Kidney epithelial cell (primary cell): ENCODE results near the gene GRIN2C. TPM values are rescaled to one million over a fixed set of nuclear protein-coding genes. Genes with fewer than 3 reads are reported as not detected.

ENCODE experiments used
- DNase-seq: peaks from one replicate; pipeline ENCODE4 v3.0.0-alpha.2; 2010; ENCODE audit warnings: low read depth
- H3K27me3 ChIP-seq: 2 replicates; pipeline ENCODE4 v1.6.0; 2011; ENCODE audit warnings: low read length; ENCODE audit not compliant: control insufficient read depth, insufficient read depth
- H3K36me3 ChIP-seq: 2 replicates; pipeline ENCODE4 v1.5.1; 2011; ENCODE audit warnings: low read length; ENCODE audit not compliant: control insufficient read depth, insufficient read depth
- H3K4me3 ChIP-seq: 2 replicates; pipeline ENCODE4 v1.5.1; 2011; ENCODE audit warnings: low read depth, mild to moderate bottlenecking, control low read depth, low read length
- total RNA-seq: library from RNA; depleted of rRNA; stranded (reverse); fragments of >200 nt; gene quantifications from 2 replicates; pipeline ENCODE4 v1.2.3, GENCODE V29; 2015
- TF ChIP-seq, protein P1 (sequence below): IDR thresholded peaks from 2 replicates; pipeline ENCODE4 v1.5.1; 2011; ENCODE audit warnings: mild to moderate bottlenecking, moderate library complexity, low read length, control low read depth, inconsistent platforms; ENCODE audit not compliant: insufficient read depth, poor library complexity, severe bottlenecking

GRIN2C gene
- total RNA-seq, 1 donor from 2014 or later, result not detected

GRCh38 chr17:74833501-74834377 lies 25.9 kb downstream of the GRIN2C start:
- TF ChIP-seq, protein P1, sequence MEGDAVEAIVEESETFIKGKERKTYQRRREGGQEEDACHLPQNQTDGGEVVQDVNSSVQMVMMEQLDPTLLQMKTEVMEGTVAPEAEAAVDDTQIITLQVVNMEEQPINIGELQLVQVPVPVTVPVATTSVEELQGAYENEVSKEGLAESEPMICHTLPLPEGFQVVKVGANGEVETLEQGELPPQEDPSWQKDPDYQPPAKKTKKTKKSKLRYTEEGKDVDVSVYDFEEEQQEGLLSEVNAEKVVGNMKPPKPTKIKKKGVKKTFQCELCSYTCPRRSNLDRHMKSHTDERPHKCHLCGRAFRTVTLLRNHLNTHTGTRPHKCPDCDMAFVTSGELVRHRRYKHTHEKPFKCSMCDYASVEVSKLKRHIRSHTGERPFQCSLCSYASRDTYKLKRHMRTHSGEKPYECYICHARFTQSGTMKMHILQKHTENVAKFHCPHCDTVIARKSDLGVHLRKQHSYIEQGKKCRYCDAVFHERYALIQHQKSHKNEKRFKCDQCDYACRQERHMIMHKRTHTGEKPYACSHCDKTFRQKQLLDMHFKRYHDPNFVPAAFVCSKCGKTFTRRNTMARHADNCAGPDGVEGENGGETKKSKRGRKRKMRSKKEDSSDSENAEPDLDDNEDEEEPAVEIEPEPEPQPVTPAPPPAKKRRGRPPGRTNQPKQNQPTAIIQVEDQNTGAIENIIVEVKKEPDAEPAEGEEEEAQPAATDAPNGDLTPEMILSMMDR, result no peak
- Histone ChIP-seq H3K27me3 (peaks cover 3% of the 10 kb centered on the region), H3K36me3 (no peaks in the 10 kb centered on the region), H3K4me3 (no peak overlapping the region)
- DNase-seq, result no peak

GRCh38 chr17:74832421-74832820 lies 27.3 kb downstream of the GRIN2C start:
- Histone ChIP-seq H3K4me3 (no peak overlapping the region), H3K27me3 (peaks cover 3% of the 10 kb centered on the region), H3K36me3 (no peaks in the 10 kb centered on the region)
- no peak for DNase-seq
- TF ChIP-seq, protein P1, result no peak

GRCh38 chr17:74831444-74832146 lies 28.1 kb downstream of the GRIN2C start:
- no peak overlapping the region for H3K4me3 ChIP-seq
- peaks cover 3% of the 10 kb centered on the region for H3K27me3 ChIP-seq
- TF ChIP-seq, protein P1, result no peak

GRCh38 chr17:74830861-74831260 lies 28.8 kb downstream of the GRIN2C start:
- Histone ChIP-seq H3K4me3 (no peak overlapping the region), H3K27me3 (peaks cover 3% of the 10 kb centered on the region), H3K36me3 (no peaks in the 10 kb centered on the region)
- TF ChIP-seq, protein P1, result no peak
- DNase-seq, result no peak

More at GRCh38 chr17:74831444-74832146, 28.1 kb downstream of the GRIN2C start:
- no peak for DNase-seq
- H3K36me3 ChIP-seq, result no peaks in the 10 kb centered on the region

GRCh38 chr17:74827800-74828199 lies 31.9 kb downstream of the GRIN2C start:
- TF ChIP-seq, protein P1, result no peak
- no peaks in the 10 kb centered on the region for H3K27me3 ChIP-seq
- H3K4me3 ChIP-seq, result no peak overlapping the region
- no peaks in the 10 kb centered on the region for H3K36me3 ChIP-seq
- DNase-seq, result no peak
